Transverse colon (tissue), 4 donors: ENCODE measurements around the gene TMEM87A. TPM values are rescaled to one million over a fixed set of nuclear protein-coding genes. Genes with fewer than 3 reads are reported as not detected.

ENCODE experiments used
- DNase-seq: peaks from one replicate; pipeline ENCODE4 v3.0.0-alpha.2; 2019
- H3K27ac ChIP-seq, 4 donors: fragments of 200-600 bp; sonication (generic); 2 replicates each; pipeline ENCODE4 v1.5.1; 2016 to 2018; ENCODE audit warnings: inconsistent platforms in 4 of 4
- H3K27me3 ChIP-seq: fragments of 200-600 bp; sonication (generic); 2 replicates; pipeline ENCODE4 v1.5.1; 2017; ENCODE audit warnings: inconsistent platforms
- H3K36me3 ChIP-seq, 4 donors: fragments of 200-600 bp; sonication (generic); 2 replicates each; pipeline ENCODE4 v1.5.1; 2017 to 2019; ENCODE audit warnings: inconsistent platforms in 4 of 4
- H3K4me1 ChIP-seq, 4 donors: fragments of 200-600 bp; sonication (generic); 2 replicates each; pipeline ENCODE4 v1.5.1; 2017 to 2020; ENCODE audit warnings: inconsistent platforms in 4 of 4
- H3K4me3 ChIP-seq, 4 donors: fragments of 200-600 bp; sonication (generic); 1 replicate in 1 of 4; 2 replicates in 3 of 4; pipeline versions ENCODE4 v1.5.1 to v1.6.1; 2017 to 2019; ENCODE audit warnings: inconsistent platforms in 4 of 4
- H3K9me3 ChIP-seq, 2 donors: fragments of 200-600 bp; sonication (generic); 2 replicates each; pipeline ENCODE4 v1.5.1; 2017 to 2019; ENCODE audit warnings: inconsistent platforms in 2 of 2
- EP300 ChIP-seq: sonication (generic); formaldehyde crosslinking; IDR thresholded peaks from one replicate; pipeline ENCODE4 v1.6.1; 2017; ENCODE audit warnings: antibody characterized with exemption, low read depth
- POLR2A ChIP-seq: fragments of 450-650 bp; IDR thresholded peaks from one replicate; pipeline ENCODE4 v1.6.1; 2016; ENCODE audit warnings: antibody characterized with exemption, mild to moderate bottlenecking, moderate library complexity
- POLR2AphosphoS5 ChIP-seq, 3 donors: sonication (generic); formaldehyde crosslinking; IDR thresholded peaks; one replicate each; pipeline ENCODE4 v1.6.1; 2016; ENCODE audit warnings: antibody characterized with exemption in 3 of 3
- WGBS, 2 donors: methylation state at CpG; one replicate each; pipeline ENCODE4 v1.1.5; 2018; ENCODE audit warnings: low coverage in 1 of 2; 5-methylcytosine and 5-hydroxymethylcytosine counted together
- in situ Hi-C, 4 donors: fragments of 200-750 bp; cut with MboI; loops; one replicate each; pipeline versions ENCODE4 v1.15.0 to v1.15.1; 2017; ENCODE audit warnings: low sequenced_read_pairs in 3 of 4, low pct_ligation_motif_present in 1 of 4, low pct_unique_long_range_greater_than_20kb in 1 of 4
- intact Hi-C: fragments of 100-400 bp; cut with DNase I; formaldehyde crosslinking; loops from one replicate; pipeline ENCODE4 v1.15.1; 2023; ENCODE audit warnings: low total_unique reads
- total RNA-seq, 4 donors: library from RNA; depleted of rRNA; stranded (reverse); fragments of >200 nt; gene quantifications; one replicate each; pipeline ENCODE4 v1.1.0, GENCODE V29; 2016
- TF ChIP-seq, protein P1 (sequence below), 5 experiments: fragments of 200-600 bp in 3 of 5; fragments of 450-650 bp in 2 of 5; sonication (generic) in 3 of 5; IDR thresholded peaks; 1 replicate in 2 of 5; 2 replicates in 3 of 5; pipeline ENCODE4 v1.5.1; 2016 to 2017; ENCODE audit warnings: antibody characterized with exemption in 5 of 5, inconsistent platforms in 3 of 5, mild to moderate bottlenecking in 2 of 5, moderate library complexity in 1 of 5

The TMEM87A gene
- total RNA-seq, 4 donors from 2014 or later = 93.1 to 110 (median 107) TPM

DNA sequence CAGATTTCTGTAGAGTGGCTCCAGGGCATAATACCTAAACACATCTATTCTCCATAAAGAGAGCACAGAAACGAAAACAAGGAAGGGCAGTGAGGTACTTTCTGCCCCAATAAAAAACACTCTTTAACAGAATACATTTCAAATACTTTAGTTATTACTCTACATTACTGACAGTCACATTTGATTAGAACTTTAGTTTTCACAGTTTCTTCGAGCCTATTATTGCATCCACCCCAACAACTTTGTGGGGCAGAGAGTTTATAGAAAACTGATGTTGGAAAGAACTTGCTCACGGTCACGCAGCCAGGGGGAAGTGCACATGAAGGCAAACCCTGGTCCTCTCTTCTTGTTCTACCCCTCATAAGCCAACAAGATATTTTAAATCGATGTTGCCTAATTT, 74.1 kb downstream of the TMEM87A start:
- DNase-seq = no peak
- Histone ChIP-seq H3K9me3 (no peaks in the 10 kb centered on the region), H3K4me1 (no peaks in the 10 kb centered on the region), H3K27me3 (no peaks in the 10 kb centered on the region), H3K4me3 (no peak overlapping the region), H3K36me3 (peaks cover 0 to 25% (median 7%) of the 10 kb centered on the region in 4 donors), H3K27ac (no peak overlapping the region)
- intact Hi-C loops = no loop called here
- in situ Hi-C loops = no loop called here
- TF ChIP-seq POLR2A = no peak
- no peak for TF ChIP-seq EP300
- TF ChIP-seq, protein P1, sequence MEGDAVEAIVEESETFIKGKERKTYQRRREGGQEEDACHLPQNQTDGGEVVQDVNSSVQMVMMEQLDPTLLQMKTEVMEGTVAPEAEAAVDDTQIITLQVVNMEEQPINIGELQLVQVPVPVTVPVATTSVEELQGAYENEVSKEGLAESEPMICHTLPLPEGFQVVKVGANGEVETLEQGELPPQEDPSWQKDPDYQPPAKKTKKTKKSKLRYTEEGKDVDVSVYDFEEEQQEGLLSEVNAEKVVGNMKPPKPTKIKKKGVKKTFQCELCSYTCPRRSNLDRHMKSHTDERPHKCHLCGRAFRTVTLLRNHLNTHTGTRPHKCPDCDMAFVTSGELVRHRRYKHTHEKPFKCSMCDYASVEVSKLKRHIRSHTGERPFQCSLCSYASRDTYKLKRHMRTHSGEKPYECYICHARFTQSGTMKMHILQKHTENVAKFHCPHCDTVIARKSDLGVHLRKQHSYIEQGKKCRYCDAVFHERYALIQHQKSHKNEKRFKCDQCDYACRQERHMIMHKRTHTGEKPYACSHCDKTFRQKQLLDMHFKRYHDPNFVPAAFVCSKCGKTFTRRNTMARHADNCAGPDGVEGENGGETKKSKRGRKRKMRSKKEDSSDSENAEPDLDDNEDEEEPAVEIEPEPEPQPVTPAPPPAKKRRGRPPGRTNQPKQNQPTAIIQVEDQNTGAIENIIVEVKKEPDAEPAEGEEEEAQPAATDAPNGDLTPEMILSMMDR (IDR thresholded peaks at IDR 0.05) = no peak
- TF ChIP-seq POLR2AphosphoS5 (IDR thresholded peaks at IDR 0.05) = no peak
- WGBS, 2 donors = 82 to 92% methylated on average over 5 of the region's 5 CpGs

DNA sequence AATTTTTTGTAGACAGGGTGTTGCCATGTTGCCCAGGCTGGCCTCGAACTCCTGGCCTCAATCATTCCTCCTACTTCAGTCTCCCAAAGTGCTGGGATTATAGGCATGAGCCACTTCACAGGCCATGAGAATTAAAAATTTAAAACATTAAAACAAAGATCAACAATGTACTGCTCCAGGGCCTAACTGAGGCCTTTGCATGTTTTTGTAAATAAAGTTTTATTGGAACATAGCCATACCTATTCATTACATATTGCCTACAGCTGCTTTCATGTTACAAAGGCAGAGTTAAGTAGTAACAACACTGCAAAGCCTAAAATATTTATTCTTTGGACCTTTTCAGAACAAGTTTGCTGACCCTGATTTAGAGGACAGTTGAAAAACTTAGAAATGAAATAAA, 74.7 kb downstream of the TMEM87A start:
- 100% methylated on average over 1 of the region's 1 CpG for WGBS, 2 donors
- intact Hi-C loops (no loop called here), in situ Hi-C loops (no loop called here)
- H3K4me1 ChIP-seq = no peaks in the 10 kb centered on the region
- no peaks in the 10 kb centered on the region for H3K27me3 ChIP-seq
- no peak overlapping the region for H3K4me3 ChIP-seq
- peaks cover 0 to 25% (median 7%) of the 10 kb centered on the region in 4 donors for H3K36me3 ChIP-seq
- no peaks in the 10 kb centered on the region for H3K9me3 ChIP-seq
- no peak overlapping the region for H3K27ac ChIP-seq
- TF ChIP-seq POLR2AphosphoS5 (IDR thresholded peaks at IDR 0.05) (no peak), EP300 (no peak), POLR2A (no peak)
- TF ChIP-seq, protein P1 (IDR thresholded peaks at IDR 0.05) = no peak
- DNase-seq = no peak

DNA sequence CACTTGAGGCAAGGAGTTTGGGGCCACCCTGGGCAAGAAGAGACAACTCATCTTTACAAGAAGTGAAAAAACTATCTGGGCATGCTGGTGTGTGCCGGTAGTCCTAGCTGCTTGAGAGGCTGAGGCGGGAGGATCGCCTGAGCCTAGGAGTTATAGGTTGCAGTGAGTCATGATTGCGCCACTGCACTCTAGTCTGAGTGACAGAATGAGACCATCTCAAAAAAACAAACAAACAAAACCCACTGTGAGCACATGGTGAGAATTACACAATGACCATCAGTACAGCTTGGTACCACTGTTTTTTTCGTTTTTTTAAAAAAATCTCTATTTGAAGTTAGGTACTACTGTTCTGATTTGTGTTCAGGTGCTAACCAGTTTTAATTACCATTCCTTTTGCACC, 78.7 kb downstream of the TMEM87A start:
- peak; percentile 15 for DNase-seq
- Histone ChIP-seq H3K27ac (no peak overlapping the region), H3K27me3 (no peaks in the 10 kb centered on the region), H3K4me1 (no peaks in the 10 kb centered on the region), H3K9me3 (no peaks in the 10 kb centered on the region), H3K36me3 (peaks cover 0 to 40% (median 15%) of the 10 kb centered on the region in 4 donors), H3K4me3 (no peak overlapping the region)
- TF ChIP-seq EP300 (no peak), POLR2AphosphoS5 (IDR thresholded peaks at IDR 0.05) (no peak), POLR2A (no peak)
- TF ChIP-seq, protein P1 (IDR thresholded peaks at IDR 0.05) = no peak
- in situ Hi-C loops = no loop called here
- 79 to 92% methylated on average over 5 of the region's 5 CpGs for WGBS, 2 donors
- intact Hi-C loops = no loop called here

DNA sequence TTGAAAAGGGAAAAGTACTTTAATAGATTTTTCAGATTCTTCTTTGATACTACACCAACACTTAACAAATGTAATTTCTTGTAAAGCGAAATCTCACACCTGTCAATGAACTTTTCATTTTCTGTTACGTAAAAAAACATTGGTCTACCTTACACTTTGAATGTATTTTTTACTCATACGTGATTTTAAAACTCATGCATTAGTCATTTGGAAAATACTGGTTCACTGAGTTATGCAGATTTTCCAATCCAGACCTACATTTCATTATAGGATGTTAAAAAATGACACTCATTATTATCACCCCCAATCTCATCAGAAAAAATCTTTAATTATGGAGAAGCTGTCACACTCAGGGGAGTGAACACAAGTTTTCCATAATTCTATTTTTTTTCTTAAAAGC, 79.8 kb downstream of the TMEM87A start:
- Histone ChIP-seq H3K27me3 (no peaks in the 10 kb centered on the region), H3K36me3 (peaks cover 0 to 37% (median 16%) of the 10 kb centered on the region in 4 donors), H3K27ac (no peak overlapping the region), H3K4me1 (no peaks in the 10 kb centered on the region), H3K4me3 (no peak overlapping the region), H3K9me3 (no peaks in the 10 kb centered on the region)
- in situ Hi-C loops (no loop called here), intact Hi-C loops (no loop called here)
- DNase-seq = no peak
- 82 to 86% methylated on average over 3 of the region's 3 CpGs for WGBS, 2 donors
- TF ChIP-seq POLR2AphosphoS5 (IDR thresholded peaks at IDR 0.05) (no peak), EP300 (no peak), POLR2A (no peak)
- TF ChIP-seq, protein P1 (IDR thresholded peaks at IDR 0.05) = no peak
